Measurements from ENCODE around the gene KPTN.

- TF ChIP-seq CTCF (IDR thresholded peaks at IDR 0.05) (no peak), POLR2A (IDR thresholded peaks at IDR 0.05) (no peak), POLR2AphosphoS5 (IDR thresholded peaks at IDR 0.05) (no peak)
Observed at GRCh38 chr19:47450478-47450877, 33.5 kb downstream of the KPTN start.

All from upper lobe of left lung (tissue), 4 donors.